ENCODE results near the gene PUS10. TPM values are rescaled to one million over a fixed set of nuclear protein-coding genes. Genes with fewer than 3 reads are reported as not detected.

The PUS10 gene
- total RNA-seq, 1 donor from 2014 or later, result 8.5 TPM

DNA sequence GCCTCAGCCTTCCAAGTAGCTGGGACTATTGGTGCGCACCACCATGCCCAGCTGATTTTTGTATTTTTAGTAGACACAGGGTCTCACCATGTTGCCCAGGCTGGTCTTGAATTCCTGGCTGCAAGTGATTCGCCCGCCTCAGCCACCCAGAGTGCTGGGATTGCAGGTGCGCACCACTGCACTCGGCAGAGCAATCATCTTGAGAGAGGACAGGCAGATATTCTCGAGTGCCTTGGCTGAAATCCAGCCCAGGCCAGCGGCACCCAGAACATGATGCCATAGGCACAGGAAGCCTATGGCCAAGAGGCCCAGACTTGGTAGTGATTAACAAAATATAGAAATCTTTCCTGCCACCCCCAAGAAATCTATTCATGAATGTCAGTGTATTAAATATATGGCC, 58.6 kb downstream of the PUS10 start:
- DNase-seq, result no peak
- TF ChIP-seq, protein P1, sequence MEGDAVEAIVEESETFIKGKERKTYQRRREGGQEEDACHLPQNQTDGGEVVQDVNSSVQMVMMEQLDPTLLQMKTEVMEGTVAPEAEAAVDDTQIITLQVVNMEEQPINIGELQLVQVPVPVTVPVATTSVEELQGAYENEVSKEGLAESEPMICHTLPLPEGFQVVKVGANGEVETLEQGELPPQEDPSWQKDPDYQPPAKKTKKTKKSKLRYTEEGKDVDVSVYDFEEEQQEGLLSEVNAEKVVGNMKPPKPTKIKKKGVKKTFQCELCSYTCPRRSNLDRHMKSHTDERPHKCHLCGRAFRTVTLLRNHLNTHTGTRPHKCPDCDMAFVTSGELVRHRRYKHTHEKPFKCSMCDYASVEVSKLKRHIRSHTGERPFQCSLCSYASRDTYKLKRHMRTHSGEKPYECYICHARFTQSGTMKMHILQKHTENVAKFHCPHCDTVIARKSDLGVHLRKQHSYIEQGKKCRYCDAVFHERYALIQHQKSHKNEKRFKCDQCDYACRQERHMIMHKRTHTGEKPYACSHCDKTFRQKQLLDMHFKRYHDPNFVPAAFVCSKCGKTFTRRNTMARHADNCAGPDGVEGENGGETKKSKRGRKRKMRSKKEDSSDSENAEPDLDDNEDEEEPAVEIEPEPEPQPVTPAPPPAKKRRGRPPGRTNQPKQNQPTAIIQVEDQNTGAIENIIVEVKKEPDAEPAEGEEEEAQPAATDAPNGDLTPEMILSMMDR (IDR thresholded peaks at IDR 0.05), result no peak
- intact Hi-C loops (cut with DNase I), result no loop called here

DNA sequence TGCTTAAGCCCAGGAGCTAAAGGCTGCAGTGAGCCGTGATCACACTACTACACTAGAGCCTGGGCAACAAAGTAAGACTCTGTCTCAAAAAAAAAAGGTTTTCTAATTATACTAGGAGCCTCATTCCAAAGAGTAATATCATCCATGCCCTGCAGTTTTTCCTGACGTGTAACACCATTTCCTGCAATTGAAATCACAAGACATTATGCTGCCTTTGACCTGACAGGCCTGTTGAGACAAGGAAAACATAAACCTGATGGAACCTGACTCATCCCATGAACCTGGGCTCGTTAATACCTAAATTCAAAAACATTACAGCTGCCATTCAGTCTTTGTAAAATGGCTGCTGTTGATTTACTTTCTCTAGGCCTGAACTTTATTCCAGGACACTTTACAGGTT, 59.3 kb downstream of the PUS10 start:
- Histone ChIP-seq H3K4me3 (no peak overlapping the region), H3K36me3 (peaks cover 14% of the 10 kb centered on the region), H3K27me3 (ENCODE audit: low read depth) (no peaks in the 10 kb centered on the region), H3K4me1 (no peaks in the 10 kb centered on the region), H3K9me3 (no peaks in the 10 kb centered on the region), H3K27ac (no peak overlapping the region)
- TF ChIP-seq, protein P1 (IDR thresholded peaks at IDR 0.05), result no peak
- ATAC-seq (no peak), DNase-seq (no peak)
- intact Hi-C loops (cut with DNase I), result no loop called here

More for the DNA sequence above, 58.6 kb downstream of the PUS10 start:
- no peak for ATAC-seq
- Histone ChIP-seq H3K9me3 (no peaks in the 10 kb centered on the region), H3K27ac (no peak overlapping the region), H3K27me3 (ENCODE audit: low read depth) (no peaks in the 10 kb centered on the region), H3K4me1 (no peaks in the 10 kb centered on the region), H3K4me3 (no peak overlapping the region), H3K36me3 (peaks cover 8% of the 10 kb centered on the region)

DNA sequence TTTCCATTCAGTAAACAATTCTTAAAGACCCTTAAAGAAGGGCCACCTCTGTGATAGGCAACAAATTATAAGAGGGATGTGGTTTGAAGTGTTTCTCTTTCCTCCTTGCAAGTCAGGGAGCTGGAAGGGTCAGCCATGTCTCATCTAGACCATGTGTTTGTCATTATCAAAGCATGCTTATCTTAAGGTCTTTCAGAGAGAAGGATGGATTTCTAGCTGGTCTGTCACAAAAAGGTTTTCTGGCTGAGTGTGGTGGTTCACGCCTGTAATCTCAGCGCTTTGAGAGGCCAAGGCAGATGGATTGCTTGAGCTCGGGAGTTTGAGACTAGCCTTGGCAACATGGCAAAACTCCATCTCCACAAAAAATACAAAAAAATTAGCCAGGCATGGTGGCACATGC, 59.7 kb downstream of the PUS10 start:
- Histone ChIP-seq H3K27me3 (ENCODE audit: low read depth) (no peaks in the 10 kb centered on the region), H3K4me1 (no peaks in the 10 kb centered on the region), H3K36me3 (peaks cover 17% of the 10 kb centered on the region), H3K27ac (no peak overlapping the region), H3K9me3 (no peaks in the 10 kb centered on the region), H3K4me3 (no peak overlapping the region)
- ATAC-seq (no peak), DNase-seq (no peak)
- TF ChIP-seq, protein P1 (IDR thresholded peaks at IDR 0.05), result no peak
- intact Hi-C loops (cut with DNase I), result no loop called here

DNA sequence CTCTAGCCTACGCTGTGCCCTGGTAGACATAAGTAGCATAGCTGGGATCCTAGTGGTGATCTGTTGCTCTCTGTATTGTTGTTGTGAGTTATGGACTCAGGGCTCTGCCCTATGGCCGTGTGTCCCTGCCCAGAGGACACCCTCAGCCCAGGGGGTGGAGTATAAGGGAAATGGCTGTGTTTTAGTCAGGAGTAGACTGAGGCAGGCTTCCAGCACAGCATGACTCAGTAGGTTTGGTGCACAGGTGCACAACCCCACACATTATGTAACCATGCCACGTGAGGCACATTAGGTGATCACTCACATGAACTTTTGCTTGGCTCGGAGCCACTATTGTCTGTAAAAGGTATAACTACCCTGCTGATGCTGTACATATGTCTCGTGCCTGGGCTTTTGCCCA, 60.4 kb downstream of the PUS10 start:
- Histone ChIP-seq H3K27me3 (ENCODE audit: low read depth) (no peaks in the 10 kb centered on the region), H3K4me1 (no peaks in the 10 kb centered on the region), H3K27ac (no peak overlapping the region), H3K9me3 (no peaks in the 10 kb centered on the region), H3K36me3 (peaks cover 20% of the 10 kb centered on the region), H3K4me3 (no peak overlapping the region)
- ATAC-seq (no peak), DNase-seq (no peak)
- intact Hi-C loops (cut with DNase I), result no loop called here
- TF ChIP-seq, protein P1 (IDR thresholded peaks at IDR 0.05), result no peak

DNA sequence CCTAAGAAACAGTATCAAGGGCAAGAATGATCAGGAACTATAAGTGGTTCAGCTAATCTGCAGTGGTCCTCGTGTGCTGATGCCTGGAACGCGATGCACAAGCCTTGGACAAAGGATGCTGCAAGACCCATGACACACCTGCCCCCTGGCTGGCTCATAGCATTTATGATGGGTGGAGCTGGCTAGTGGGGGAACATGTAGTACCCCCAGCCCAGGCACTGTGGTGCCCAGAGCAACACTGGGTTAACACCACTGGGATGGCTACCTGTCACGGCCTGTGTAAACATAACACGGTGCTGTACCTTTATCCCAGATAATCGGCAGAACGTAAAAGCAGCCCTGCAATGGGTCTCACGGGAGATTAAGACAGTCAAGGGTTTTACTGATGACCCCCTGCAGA, 60.8 kb downstream of the PUS10 start:
- intact Hi-C loops (cut with DNase I), result no loop called here
- DNase-seq, result no peak

More for the DNA sequence above, 60.8 kb downstream of the PUS10 start:
- H3K36me3 ChIP-seq, result peaks cover 20% of the 10 kb centered on the region
- ATAC-seq, result no peak
- no peak overlapping the region for H3K27ac ChIP-seq
- H3K4me3 ChIP-seq, result no peak overlapping the region
- H3K9me3 ChIP-seq, result no peaks in the 10 kb centered on the region
- H3K27me3 ChIP-seq (ENCODE audit: low read depth), result no peaks in the 10 kb centered on the region
- TF ChIP-seq, protein P1 (IDR thresholded peaks at IDR 0.05), result no peak
- no peaks in the 10 kb centered on the region for H3K4me1 ChIP-seq

All from lower lobe of right lung (tissue), 2 donors.